NCI-H146 (cell line): Measurements from ENCODE around the gene FRG2B.
"Not testable (repeated sequence)": the region's sequence is repeated elsewhere in the genome, so short reads cannot be mapped to it uniquely, and the experiment has no call there.

ENCODE experiments used
- DNase-seq: peaks from one replicate; lab custom pipeline; 2025; lab: John Stamatoyannopoulos, UW

FRG2B gene

GRCh38 chr10:133599869-133600268 lies 26.7 kb downstream of the FRG2B start:
- DNase-seq = not testable (repeated sequence)

GRCh38 chr10:133592716-133593115 lies 33.9 kb downstream of the FRG2B start:
- DNase-seq = no peak

DNA sequence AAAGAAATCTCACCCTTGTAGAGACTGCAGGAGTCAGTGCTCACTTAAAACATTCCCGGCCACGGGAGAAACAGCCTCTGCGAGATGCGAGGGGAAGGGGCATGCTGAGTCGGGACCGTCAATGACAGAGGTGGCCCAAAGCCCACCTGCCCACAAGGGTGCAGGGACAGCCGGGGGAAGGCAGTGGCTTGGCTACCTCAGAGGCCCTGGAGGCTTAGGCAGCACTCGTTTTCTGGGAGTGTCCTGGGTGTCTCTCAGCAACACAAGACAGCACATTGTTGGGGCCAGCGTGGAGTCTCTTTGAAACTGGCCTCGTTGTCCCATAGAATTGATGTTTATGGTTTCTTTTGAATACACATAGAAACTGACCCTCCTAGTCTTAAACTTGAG lies 35.6 kb downstream of the FRG2B start:
- DNase-seq = no peak

DNA sequence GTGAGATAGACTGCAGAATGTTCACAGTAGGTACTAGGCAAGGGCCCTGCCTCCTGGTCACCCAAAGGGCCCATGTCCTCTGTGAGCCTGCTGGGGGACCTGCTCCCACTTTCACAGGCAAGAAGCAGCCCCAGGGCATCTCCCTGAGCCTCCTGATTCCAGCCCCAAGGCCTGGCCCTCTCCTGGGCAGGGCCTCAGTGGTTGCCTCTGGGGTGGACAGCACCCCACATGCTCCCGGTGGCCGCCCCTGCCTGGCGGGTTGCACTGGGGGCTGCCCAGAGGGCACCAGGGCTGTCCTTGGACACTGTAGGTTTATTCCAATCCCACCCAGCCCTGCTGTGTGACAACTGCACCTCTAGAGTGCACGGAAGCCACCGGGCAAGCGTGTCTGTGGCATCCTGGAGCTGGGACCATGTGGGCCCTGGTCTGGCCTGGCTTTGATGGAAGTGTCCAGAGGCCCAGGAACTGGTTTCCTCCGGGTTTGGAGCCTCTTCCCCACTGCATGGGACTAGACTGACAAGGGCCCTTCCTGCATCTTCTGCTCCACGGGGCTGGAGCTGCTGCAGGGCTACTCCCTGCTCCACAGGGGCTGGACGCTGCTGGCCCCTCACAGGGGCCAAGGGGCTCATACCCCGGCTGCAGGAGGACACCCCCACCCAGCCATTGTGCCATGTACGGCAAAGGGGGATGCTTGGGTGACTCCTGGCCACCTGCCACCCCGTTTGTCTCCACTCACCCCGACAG lies 36.2 kb downstream of the FRG2B start:
- no peak for DNase-seq

DNA sequence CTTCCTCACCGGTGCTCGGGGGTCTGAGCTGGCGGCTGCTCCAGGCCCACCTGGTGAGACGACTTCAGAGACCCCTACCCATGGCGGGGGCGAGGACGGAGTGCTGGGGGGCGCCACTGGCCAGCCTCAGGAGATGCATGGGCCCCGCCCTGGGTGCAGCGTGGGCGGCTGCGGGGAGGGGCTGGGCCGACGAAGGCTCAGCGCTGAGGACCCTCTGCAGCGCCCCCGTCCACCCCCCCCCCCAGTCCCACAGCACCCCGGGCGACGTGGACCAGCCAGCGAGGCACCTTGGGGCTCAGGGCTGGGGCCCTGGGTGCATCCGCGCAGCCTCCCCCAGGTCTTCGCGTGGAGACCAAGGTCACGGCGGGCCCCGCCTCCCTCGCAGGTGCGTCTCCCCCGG lies 49.6 kb downstream of the FRG2B start:
- DNase-seq = not testable (repeated sequence)
